GM19438 (cell line): Measurements from ENCODE around the gene PARP11.
A peak's percentile ranks its signal among the peaks of the same experiment; 100 is the strongest.

ENCODE experiments used
- ATAC-seq: cut with Tn5 transposase; IDR thresholded peaks from one replicate; pipeline ENCODE4 v1.9.1; 2021; ENCODE audit warnings: low read depth; ENCODE audit not compliant: unreplicated experiment

Gene PARP11, protein sequence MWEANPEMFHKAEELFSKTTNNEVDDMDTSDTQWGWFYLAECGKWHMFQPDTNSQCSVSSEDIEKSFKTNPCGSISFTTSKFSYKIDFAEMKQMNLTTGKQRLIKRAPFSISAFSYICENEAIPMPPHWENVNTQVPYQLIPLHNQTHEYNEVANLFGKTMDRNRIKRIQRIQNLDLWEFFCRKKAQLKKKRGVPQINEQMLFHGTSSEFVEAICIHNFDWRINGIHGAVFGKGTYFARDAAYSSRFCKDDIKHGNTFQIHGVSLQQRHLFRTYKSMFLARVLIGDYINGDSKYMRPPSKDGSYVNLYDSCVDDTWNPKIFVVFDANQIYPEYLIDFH

DNA sequence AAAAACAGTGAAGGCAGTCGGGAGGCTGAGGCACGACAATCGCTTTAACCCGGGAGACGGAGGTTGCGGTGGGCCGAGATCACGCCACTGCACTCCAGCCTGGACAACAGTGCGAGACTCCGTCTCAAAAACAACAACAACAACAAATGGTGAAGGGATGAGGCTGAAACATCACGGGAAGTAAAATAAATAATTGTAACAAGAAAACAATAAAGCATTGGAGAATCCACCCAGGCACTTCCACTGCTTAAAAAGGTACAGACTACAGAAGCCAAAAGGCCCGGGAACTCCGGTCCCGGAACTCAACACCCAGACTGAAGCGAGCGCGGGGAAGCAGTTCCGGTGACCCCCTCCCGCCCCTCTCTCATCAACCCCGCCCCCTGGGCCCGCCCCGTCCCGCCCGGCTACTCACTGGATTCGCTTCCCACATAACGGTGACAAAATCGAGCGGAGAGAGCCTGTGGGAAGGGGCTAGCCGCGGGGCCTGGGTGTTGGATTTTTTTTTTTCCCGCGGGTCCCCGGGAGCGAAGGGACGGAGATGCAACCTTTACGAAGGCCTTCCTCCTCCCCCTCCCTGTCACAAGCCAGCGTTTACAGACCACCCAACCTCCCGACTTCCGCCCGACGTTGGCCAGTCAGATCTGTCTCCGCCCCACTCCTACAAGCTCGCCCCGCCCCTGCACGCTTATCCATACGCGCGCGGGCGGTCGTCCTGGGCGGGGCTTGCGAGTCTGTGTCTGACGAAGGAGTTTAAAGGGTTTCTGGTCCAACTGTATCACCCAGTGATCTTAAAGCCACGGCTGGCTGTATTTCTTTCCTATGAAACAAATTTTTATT lies at the start of gene PARP11:
TSS of gene PARP11 (minus strand) at position 600 of the 837 bp plus-strand sequence. CDS start at position 430, 170 bp downstream.
- peak; percentile 93 for ATAC-seq

DNA sequence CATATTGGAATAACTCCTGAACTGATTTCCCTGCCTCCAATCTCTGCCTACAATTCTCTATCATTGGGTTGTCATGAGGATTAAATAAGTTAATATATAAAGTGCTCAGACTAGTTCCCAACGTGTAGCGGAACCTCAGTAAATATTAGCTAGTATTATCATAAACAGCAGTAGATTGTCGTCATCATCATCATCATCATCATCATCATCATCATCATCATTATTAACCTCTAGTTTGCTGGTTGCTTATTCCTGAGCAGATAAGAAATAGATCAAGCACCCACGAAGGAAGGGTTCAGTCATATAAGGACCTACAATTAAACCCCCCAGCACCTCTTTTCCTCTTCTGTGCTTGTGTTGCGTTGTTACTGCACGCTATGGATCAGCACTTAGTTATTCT lies 48.8 kb upstream of the PARP11 start:
- ATAC-seq: no peak

DNA sequence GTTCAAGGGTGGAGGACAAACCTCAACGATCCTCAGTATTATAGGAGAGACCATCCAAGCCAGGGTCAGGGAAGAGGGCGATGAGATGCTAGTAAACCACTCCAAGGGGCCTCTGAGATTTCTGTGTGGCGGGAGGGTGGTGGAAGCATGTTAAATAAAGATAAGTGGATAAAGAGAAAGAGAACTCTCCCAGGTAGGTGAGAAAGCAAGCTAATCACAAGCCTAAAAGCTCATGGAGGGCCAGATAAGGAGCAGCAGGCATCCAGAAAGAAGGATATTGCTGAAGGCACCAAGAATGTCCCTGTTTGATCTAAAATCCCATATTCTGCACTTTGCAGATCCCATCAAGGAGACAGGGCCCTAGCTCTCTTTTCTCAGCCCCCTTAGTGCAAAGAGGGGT lies 48.3 kb upstream of the PARP11 start:
- ATAC-seq: no peak

DNA sequence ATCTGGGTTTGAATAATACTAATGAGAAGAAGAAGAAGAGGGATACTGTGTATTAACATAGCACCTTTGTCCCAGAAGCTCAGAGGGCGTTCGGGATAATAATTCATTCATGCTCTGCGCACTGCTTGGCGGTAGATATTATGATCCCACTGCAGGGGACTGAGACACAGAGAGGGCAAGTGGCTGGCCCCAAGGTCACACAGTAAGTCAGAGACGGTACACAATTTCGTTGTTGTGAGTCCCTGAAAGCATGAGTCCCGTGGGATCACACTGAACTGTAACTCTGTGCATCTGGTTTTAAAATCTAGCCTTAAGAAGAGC lies 47.9 kb upstream of the PARP11 start:
- ATAC-seq: no peak

DNA sequence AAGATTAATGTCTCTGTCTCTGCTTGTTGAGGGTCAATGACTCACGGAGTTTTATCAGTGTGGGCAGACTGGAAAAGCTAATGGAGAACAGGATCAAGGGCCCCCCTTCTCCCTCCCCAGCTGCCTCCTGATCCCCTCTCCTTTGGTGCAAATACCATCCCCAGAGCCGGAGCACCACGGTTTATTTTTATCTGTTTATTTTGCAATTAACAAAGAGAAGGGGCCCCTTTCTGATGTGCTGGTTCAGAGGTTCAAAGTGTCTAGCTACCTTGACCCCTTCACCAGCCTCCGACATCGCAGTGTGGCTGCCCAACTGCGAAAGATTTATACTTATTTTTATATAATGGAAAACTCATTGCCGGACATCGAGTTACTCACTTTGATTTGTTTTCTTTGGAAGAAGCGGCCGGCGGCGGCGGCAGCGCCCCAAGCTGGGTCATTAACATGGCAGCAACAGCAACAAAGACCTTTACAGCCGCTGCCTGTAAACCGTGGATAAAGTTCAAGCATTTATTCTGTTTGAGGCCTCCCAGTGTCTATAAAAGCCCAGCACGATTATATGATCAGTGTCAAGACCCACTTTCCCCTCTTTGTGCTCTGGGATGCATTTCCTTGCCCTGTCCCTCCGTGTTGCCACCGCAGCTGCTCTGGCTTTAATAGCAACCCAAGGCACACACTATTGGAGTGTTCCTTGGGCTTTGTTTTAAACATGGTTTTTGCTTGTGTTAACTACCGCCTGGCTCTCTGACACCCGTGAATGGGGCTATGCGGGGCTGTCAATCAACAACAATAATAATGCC lies 47.4 kb upstream of the PARP11 start:
- no peak for ATAC-seq

DNA sequence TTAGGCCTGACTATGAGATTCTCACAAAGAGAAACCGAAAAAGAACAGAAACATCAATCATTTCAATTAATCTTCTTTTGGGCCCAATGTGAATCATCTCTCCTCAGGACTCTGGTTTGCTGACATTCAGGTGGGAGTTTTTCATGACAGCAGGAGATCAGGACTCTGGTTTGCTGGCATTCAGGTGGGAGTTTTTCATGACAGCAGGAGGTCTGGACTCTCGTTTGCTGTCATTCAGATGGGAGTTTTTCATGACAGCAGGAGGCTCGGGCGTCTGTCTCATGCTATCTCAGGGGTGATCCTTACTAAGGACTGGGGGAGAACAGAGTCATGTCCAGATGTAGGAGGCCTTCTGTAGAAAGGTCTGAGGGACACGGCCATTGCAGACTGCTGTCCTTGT lies 40.1 kb upstream of the PARP11 start:
- no peak for ATAC-seq

DNA sequence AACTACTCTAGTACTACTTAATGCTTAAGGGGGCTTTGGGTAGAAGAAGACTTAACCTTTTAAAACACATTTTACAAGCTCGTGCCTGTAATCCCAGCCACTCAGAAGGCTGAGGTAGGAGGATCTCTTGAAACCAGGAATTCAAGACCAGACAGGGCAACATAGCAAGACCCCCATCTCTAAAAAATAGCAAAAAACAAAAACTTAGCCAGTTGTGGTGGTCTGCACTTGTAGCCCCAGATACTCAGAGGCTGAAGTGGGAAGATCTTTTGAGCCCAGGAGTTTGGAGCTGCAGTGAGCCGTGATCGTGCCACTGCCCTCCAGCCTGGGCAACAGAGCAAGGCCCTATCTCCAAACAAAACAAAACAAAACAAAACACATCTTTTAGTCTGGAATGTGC lies 39.7 kb upstream of the PARP11 start:
- ATAC-seq: no peak

DNA sequence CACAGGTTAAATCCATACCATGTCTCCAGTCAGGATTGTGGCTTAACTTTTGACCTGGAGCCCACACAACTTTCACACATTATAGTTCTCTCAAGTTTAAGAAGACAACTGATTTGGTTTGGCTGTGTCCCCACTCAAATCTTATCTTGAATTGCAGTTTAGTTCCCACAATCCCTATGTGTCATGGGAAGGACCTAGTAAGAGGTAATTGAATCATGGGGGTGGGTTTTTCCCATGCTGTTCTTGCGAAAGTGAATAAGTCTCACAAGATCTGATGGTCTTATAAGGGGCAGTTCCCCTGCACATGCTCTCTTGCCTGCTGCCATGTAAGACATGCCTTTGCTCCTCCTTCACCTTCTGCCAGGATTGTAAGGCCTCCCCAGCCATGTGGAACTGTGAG lies 38.2 kb upstream of the PARP11 start:
- ATAC-seq: no peak

DNA sequence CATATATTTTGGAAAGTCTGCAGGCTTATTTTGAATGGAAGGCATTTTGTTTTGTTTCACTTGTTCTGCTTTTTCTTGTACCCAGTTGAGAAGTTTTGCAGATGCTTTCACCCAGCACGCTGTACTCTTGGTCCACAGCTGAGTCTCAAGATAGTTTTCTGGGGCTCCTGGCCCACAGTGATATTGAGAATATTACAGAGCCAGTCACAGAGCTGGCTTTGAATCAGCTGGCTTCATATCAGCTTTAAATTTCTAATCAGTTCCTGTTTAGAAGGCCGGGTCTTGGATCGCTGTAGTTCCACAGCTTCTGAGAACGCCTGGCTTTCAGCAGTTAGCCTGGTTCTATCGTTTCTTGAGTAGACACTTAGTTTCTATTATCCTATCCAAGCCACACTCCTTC lies 32.5 kb upstream of the PARP11 start:
- ATAC-seq: no peak

DNA sequence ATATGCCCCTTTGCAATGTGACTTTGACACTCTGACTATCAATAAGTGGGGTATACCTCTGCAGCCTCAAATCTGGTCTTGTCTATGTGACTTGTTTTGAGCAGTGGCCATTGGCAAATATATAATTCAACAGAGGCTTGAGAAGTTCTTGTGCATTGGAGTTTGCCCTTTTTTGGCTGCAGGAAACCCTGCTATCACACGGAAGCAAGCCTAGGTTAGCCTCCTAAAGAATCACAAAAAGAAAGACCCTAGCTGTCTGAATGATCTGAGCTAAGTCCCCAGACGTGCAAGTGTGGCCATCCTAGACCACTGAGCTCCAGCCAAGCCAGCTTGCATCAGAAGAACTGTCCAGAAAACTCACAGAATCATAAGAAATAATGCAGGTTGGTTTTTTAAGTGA lies 31.8 kb upstream of the PARP11 start:
- ATAC-seq: no peak

DNA sequence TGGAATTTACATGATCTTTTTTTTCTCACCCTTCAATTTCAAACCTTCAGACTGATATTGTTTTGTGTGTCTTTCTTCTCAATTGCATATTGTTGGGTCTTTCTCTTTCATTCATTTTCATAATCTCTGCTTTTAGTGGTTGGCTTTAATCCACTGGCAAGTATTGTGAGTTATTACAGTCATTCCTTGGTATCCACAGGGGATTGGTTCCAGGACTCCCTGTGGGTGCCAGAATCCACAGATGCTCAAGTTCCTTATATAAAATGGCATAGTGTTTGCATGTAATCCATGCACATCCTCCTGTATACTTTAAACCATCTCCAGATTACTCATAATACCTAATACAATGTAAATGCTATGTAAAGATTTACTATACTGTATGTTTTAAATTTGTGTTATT lies 29.7 kb upstream of the PARP11 start:
- no peak for ATAC-seq

DNA sequence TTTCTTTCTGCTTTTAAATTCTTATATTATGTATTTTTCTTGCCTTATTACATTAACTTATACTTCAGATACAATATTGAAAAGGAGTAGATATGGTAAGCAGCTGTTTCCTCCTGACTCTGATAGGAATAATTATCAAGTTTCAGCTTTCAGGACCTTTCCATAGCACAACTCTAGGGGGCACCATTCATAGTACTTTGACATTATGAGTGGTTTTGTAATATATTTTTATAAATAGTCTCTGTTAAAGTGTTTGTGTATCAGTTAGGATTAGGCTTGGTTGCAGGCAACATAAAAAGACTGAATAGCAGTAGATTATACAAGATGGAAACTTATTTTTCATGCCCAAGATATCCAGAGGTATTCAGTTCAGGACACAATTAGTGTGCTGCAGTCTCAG lies 27.9 kb upstream of the PARP11 start:
- no peak for ATAC-seq

DNA sequence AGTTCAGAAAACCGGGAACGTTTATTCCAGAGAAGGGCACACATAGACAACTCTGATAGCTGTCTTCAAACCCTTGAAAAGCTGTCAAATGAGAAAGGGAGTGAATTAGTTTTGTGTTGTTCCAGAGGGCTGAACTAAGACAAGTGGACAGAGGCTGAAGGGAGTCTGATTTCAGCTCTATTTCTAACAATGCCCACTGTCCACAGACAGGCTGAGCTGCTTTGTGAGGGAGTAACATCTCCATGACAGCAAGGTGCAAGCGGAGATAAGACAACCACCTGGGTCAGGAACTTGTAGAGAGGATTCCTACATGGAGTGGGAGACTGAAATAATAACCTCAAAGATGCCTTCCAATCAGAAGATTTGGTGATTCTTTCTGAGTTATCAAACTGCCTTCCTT lies 25.6 kb upstream of the PARP11 start:
- no peak for ATAC-seq

DNA sequence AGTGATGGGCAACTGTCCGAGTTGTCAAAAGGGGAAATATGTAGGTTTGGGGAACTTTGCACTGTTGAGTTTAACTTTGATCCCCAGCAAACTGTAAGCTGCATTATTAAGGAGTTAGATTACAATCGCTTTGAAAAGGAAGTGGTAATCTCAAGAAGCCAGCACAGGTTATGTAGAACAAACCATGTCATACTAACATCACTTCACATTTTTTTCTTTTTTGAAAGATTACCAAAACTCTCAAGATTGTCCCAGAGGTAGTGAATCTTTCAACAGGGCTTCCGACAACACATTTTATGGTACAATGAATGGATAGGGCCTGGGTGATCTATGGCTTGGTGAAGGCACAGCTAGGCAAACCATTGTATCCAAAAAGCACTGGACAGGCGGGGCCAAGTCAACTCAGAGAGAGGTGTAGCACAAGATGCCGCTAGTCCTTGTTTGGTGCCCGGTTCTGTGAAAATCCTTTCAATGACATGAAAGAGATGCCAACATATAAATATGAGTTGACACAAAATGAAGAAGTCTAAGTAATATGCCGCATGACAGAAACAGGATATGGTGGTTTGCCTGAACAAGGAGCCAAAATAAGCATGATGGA lies 24.3 kb upstream of the PARP11 start:
- ATAC-seq: no peak

DNA sequence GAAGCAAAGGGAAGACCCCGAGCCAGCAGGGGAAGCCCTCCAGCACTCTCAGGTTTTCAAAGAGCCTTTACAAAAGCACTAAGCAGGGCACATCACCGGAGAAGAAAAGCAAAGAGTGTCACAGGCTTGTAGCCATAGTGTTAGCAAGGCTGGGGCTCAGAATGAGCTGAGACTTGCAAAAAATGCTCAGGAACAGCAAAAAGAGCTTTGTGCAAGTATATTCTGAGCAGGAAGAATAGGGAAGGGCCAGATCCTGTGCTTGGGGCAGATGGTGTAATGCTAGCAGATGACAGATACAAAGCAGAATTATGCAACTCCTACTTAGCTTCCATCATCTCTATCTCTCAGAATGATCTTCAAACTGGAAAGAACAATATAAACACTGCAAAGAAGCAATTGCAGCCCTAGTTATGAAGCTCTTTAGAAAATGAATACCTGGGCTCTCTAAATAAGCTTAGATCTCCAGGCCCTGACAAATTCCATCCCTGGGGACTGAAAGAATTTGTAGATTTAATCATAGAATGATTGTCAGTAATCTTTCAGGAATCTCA lies 23.7 kb upstream of the PARP11 start:
- no peak for ATAC-seq

DNA sequence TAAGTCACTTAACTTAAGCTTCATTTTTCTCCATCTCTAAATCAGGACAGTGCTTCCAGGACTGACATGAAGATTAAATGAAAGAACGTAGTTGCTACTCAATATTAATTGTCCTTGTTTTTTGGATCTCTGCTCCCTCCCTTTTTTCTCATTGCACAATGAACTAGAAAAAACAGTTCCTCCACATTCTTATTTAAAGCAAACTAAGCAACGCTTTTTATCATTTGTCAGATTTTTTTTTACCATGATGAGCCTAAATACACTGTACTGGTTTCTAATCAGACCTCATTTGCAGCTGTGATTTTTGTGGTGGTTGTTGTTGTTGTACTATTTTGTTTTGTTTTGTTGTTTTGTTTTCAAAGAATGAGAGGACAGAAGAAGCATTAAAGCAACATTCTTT lies 23.2 kb upstream of the PARP11 start:
- ATAC-seq: no peak

DNA sequence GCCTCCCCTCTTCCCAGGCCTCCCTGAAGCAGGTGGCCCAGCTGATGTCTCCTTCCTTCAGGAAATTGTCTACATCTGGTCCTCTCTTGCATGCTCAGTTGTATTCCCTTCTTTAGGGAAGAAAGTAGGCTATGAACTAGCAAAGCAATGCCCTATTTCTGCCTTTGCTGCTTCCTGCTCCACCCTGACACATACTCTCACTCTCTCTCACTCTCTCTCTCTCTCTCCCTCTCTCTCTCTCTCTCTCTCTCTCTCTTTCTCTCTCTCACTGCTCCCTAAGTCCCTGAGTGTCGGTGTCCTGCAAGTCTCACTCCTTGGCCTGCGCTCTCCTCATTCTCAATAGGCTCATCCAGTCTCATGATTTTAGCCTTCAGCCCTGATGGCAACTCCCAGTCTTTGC lies 19.4 kb upstream of the PARP11 start:
- ATAC-seq: no peak

DNA sequence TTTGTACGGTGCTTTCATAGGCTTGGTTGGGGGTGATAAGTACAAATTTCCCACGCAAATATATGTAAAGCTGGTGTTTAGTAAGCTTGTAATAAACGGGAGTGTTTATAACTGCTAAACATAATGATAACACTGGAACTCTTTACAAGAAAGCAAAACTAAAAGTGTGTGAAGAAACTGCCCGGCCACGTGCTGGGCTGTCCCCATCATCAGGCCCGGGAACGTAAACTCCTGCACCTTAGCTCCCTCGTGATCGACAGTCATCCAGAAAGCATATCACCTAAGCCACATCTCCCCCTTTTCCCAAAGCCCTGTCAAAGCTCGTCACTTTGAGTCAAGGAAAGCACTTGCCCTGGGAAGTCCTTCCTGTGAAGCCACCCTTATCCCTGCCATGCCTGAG lies 18.0 kb upstream of the PARP11 start:
- ATAC-seq: no peak

DNA sequence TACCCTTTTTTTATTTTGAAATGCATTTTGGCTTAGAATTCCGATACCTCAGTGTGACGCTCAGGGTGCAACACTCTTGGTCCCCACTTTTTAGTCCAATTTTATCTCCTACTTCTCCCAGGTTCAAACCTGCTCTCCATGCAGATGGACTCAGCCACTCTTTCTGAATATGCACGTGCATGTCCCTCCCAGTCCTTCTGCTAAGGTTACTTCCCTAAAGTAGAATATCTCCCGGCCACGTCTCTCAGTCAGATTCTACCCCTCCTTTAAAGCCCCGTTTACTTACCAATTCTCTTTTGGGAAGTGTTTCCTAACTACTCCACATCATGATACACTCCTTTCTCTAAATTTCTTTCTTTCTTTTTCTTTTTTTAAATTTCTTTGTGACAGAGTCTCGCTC lies 15.5 kb upstream of the PARP11 start:
- ATAC-seq: no peak

DNA sequence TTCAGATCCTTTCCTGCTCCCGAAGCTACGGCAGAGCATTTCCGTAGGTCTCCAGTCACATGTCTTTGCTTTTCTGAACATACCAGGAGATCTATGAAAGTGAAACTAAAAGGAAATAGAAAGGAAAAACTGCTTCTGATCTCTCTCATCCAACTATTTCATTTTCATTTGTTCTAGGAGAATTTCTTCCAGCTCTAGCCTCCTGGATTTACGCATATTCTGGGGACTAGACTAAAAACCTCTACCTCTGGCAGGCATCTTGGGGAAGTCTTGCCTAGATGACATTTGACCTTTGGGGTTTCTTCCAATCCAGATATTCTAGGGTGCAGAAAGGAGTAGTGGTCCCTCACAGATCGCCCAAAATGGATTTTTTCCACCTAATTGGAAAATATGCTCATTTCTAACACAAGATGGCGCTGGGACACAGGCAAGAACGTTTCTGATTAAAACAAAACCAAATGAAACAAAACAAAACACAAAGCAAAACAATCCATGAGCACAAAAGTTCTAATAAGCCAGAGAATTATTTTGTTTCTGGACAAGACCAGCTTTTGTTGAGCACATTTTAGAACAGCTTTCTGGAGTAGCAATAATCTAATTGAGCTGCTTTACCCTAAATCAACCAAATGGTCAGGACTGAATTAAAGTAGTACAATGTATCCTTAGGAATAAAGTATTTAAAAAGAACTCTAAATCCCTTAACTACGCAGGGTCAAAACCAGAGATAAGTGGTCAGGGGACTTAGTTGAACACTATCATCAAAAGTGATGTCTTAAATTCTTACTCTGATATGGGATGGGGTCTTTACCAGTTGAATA lies 12.3 kb upstream of the PARP11 start:
- no peak for ATAC-seq
